ENCODE results near the gene FGF12.
"Not testable (repeated sequence)": the region's sequence is repeated elsewhere in the genome, so short reads cannot be mapped to it uniquely, and the experiment has no call there.

Gene FGF12

GRCh38 chr3:192727032-192727847 lies at the start of gene FGF12:
FGF12 (minus strand) TSS chr3:192727541.
- DNase-seq: peak; percentile 76

GRCh38 chr3:192774341-192774740 lies 47.0 kb upstream of the FGF12 start:
- not testable (repeated sequence) for DNase-seq

- peak; percentile 32 for DNase-seq
Observed at GRCh38 chr3:192772240-192772894, 45.0 kb upstream of the FGF12 start.

- DNase-seq: no peak
Observed at GRCh38 chr3:192758654-192759053, 31.3 kb upstream of the FGF12 start.

- DNase-seq: no peak
Observed at GRCh38 chr3:192751148-192751547, 23.8 kb upstream of the FGF12 start.

- DNase-seq: no peak
Observed at GRCh38 chr3:192750201-192750600, 22.9 kb upstream of the FGF12 start.

DNA sequence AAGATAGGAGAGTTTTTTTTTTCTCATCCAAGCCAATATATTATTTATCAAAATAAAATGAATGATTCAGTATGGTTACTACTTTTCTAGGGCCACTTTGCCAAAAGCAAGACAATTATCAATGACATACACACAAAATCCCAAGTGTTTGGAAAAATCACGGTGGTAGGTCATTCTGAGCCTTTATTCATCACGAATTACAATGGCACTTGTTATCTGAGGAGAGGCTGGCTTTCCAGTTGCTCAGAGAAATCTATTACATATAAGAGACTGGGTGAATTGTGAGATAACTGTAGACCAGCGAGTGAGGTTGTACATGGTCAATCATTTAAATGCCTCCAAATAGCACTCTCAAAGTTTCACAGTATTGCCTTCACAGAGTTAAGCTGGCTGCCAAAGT lies 20.4 kb upstream of the FGF12 start:
- no peak for DNase-seq

DNA sequence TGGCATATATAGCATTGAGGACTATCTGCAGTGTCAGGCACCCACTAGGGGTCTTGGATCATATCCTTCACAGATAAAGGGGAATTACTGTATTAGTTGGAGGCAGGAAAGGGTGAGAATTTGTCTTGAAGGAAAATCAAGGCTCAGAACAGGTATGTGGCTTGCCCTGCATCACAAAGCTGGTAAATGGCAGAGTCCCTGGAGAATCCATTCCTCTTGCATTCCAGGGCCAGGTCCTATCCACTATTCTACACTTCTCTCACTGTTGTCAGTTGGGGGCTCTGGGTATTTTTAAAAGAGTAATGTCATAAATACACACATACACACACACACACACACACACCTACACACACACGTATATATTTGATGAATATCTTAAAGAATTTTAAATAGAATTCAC lies 19.8 kb upstream of the FGF12 start:
- DNase-seq: no peak

DNA sequence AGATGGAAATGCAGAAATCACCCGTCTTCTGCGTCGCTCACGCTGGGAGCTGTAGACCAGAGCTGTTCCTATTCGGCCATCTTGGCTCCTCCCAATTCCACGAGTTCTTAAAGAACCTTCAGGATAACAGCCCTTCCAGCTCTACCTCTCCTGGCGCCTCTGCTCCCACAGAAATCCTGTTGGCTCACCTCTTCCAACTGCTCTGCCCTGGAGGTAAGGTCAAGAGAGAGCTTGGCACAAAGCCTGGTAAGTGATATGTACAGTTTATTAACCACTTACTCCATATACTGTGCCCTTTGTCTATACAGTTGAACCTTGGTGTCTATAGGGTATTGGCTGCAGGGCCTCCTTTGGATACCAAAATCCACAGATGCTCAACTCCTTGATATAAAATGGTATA lies 17.8 kb upstream of the FGF12 start:
- DNase-seq: no peak

- DNase-seq: not testable (repeated sequence)
Observed at GRCh38 chr3:192744604-192745003, 17.3 kb upstream of the FGF12 start.

- DNase-seq: no peak
Observed at GRCh38 chr3:192737506-192737905, 10.2 kb upstream of the FGF12 start.

GRCh38 chr3:192731233-192731632 lies 3.9 kb upstream of the FGF12 start:
- DNase-seq: no peak

GRCh38 chr3:192726385-192726784 lies 956 bp downstream of the FGF12 start:
- DNase-seq: no peak

- DNase-seq: no peak
Observed at GRCh38 chr3:192719964-192720363, 7.4 kb downstream of the FGF12 start.

- no peak for DNase-seq
Observed at GRCh38 chr3:192718156-192718555, 9.2 kb downstream of the FGF12 start.

DNA sequence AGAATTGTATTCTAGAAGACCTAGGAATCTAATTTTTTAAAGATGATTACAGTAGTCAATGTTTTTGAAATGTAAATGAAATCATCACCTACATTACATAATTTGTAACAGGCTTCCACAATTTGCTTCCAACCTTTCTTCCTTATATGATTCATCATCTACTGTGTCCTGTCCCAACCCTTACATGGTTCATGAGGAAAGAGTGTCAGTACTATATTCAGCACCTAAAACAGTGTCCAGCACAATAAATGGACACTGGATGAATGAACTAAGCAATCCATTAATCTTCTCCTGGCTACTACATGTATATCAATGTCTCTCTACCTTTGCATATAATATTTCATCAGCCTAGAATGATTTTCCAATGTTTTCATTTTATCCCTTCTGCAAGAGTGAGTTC lies 12.2 kb downstream of the FGF12 start:
- no peak for DNase-seq

DNA sequence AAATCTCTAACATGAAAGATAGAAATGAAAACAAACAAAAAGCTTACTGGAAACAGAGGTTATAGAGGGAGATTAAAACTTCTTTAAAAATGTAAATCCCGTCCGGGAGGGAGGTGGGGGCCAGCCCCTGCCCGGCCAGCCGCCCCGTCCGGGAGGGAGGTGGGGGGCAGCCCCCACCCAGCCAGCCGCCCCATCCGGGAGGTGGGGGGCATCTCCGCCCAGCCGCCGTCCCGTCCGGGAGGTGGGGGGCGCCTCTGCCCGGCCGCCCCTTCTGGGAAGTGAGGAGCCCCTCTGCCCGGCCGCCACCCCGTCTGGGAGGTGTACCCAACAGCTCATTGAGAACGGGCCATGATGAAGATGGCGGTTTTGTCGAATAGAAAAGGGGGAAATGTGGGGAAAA lies 16.2 kb downstream of the FGF12 start:
- DNase-seq: not testable (repeated sequence)

GRCh38 chr3:192710366-192710765 lies 17.0 kb downstream of the FGF12 start:
- DNase-seq: no peak

- DNase-seq: no peak
Observed at GRCh38 chr3:192706272-192706671, 21.1 kb downstream of the FGF12 start.

- no peak for DNase-seq
Observed at GRCh38 chr3:192700885-192701284, 26.5 kb downstream of the FGF12 start.

DNA sequence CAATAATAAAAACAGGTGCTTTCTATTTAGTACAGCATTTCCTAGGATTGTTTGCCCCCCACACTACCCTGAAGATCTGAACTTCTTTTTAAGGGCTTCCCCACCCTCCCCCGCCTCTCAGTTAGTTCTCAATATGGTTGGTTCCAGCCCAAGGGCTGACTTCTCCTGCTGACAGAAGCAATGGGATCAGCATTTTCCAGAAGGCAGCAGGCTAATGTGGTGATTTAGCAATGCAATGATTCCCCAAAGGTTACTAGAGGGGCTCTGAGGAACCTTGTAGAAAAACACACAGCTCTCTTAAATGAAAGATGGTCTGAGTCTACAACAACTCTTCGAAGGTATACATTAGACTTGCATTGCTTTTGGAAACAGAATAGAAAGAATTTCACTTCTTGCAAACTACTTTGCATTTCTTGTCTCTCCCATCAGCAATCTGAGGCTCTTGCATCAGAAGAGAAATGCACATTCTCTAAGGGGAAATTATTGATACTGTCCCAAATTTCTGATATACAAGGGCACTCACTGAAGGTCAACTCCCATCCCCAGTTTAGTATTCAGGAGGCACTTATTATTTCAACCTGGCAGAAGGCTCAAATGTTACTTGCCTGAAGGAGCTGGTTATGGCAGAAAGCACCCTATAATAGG lies 30.3 kb downstream of the FGF12 start:
- DNase-seq: no peak

GRCh38 chr3:192687488-192688152 lies 39.7 kb downstream of the FGF12 start:
- DNase-seq: no peak

- DNase-seq: no peak
Observed at GRCh38 chr3:192685801-192686200, 41.5 kb downstream of the FGF12 start.
